ENCODE results near the gene PSMB5. TPM values are rescaled to one million over a fixed set of nuclear protein-coding genes. Genes with fewer than 3 reads are reported as not detected.

Gene PSMB5
- total and polyA plus RNA-seq, 2 of the 13 experiments (the other 11 are each of a cell fraction or from before 2014, with no cell fraction given), result 705 to 871 TPM

DNA sequence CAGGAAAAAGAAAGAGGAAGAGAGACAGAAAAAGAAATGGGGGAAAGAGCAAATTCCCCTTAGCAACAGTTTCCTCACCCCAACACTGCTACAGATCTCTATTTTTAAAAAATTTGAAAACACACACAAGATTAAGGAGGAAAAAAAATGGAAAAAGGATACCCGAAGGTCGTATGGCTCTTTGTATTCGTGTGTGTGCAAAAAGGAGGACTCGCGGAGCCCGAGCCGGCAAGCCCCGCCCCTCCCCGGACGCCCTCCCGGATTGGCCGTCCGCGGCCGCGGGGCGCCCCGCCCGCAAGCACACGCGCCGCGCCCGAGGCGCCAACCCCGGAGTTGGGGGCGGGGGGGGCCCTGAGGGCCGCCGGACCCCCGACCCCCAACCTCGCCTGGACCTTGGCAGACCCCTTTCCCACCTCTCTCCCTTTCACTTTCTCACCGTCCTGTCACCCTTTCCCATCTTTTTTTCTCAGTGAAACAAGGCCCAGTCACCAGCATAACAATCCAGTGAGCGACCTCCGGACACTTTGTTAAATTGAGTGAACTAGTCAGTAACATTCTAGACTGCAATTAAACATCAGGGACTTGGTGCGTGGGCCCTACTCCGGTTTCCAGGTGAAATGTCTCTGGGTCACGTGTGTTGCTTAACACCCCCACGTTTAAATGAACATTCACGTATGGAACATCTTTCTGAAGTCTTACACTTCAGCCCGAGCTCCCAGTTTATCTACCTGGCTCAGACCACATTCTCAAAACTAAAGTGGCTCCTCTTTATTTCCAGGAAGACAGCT is 24.6 kb downstream of the PSMB5 start, which contains the start of gene C14orf93 (continued):
- TF ChIP-seq PRPF4 (IDR thresholded peaks at IDR 0.05; ENCODE audit: low read depth, low read length, poor library complexity, severe bottlenecking) (no peak), ZNF230 (CRISPR knock-in tag; IDR thresholded peaks at IDR 0.05) (0 out of 2 replicates have a peak, but pooled peaks have one; percentile 39), MTF2 (CRISPR knock-in tag; IDR thresholded peaks at IDR 0.05; ENCODE audit: borderline replicate concordance) (0 out of 2 replicates have a peak, but pooled peaks have one; percentile 56), ZNF274 (CRISPR knock-in tag; IDR thresholded peaks at IDR 0.05) (peak; percentile 77), ZSCAN12 (CRISPR knock-in tag; IDR thresholded peaks at IDR 0.05) (0 out of 2 replicates have a peak, but pooled peaks have one; percentile 72), ZNF441 (CRISPR knock-in tag; IDR thresholded peaks at IDR 0.05; ENCODE audit: borderline replicate concordance) (peak; percentile 86; the same call in 1 of the 2 replicates), ZNF263 (CRISPR knock-in tag; IDR thresholded peaks at IDR 0.05) (peak; percentile 56), ZNF605 (CRISPR knock-in tag; IDR thresholded peaks at IDR 0.05) (no peak), ZNF839 (CRISPR knock-in tag; IDR thresholded peaks at IDR 0.05; ENCODE audit: borderline replicate concordance) (peak; percentile 50; the same call in 1 of the 2 replicates), ZNF761 (CRISPR knock-in tag; conservative IDR thresholded peaks at IDR 0.05) (peak; percentile 85; the same call in 1 of the 2 replicates), RELA (CRISPR knock-in tag; IDR thresholded peaks at IDR 0.05) (0 out of 2 replicates have a peak, but pooled peaks have one; percentile 34)
- TF ChIP-seq, protein P1, sequence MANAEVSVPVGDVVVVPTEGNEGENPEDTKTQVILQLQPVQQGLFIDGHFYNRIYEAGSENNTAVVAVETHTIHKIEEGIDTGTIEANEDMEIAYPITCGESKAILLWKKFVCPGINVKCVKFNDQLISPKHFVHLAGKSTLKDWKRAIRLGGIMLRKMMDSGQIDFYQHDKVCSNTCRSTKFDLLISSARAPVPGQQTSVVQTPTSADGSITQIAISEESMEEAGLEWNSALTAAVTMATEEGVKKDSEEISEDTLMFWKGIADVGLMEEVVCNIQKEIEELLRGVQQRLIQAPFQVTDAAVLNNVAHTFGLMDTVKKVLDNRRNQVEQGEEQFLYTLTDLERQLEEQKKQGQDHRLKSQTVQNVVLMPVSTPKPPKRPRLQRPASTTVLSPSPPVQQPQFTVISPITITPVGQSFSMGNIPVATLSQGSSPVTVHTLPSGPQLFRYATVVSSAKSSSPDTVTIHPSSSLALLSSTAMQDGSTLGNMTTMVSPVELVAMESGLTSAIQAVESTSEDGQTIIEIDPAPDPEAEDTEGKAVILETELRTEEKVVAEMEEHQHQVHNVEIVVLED (CRISPR knock-in tag; IDR thresholded peaks at IDR 0.05; ENCODE audit: borderline replicate concordance), result peak; percentile 43; the same call in 1 of the 2 replicates
- TF ChIP-seq, protein P2, sequence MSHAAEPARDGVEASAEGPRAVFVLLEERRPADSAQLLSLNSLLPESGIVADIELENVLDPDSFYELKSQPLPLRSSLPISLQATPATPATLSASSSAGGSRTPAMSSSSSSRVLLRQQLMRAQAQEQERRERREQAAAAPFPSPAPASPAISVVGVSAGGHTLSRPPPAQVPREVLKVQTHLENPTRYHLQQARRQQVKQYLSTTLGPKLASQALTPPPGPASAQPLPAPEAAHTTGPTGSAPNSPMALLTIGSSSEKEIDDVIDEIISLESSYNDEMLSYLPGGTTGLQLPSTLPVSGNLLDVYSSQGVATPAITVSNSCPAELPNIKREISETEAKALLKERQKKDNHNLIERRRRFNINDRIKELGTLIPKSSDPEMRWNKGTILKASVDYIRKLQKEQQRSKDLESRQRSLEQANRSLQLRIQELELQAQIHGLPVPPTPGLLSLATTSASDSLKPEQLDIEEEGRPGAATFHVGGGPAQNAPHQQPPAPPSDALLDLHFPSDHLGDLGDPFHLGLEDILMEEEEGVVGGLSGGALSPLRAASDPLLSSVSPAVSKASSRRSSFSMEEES (CRISPR knock-in tag; IDR thresholded peaks at IDR 0.05), result peak; percentile 66
- TF ChIP-seq, protein P3, sequence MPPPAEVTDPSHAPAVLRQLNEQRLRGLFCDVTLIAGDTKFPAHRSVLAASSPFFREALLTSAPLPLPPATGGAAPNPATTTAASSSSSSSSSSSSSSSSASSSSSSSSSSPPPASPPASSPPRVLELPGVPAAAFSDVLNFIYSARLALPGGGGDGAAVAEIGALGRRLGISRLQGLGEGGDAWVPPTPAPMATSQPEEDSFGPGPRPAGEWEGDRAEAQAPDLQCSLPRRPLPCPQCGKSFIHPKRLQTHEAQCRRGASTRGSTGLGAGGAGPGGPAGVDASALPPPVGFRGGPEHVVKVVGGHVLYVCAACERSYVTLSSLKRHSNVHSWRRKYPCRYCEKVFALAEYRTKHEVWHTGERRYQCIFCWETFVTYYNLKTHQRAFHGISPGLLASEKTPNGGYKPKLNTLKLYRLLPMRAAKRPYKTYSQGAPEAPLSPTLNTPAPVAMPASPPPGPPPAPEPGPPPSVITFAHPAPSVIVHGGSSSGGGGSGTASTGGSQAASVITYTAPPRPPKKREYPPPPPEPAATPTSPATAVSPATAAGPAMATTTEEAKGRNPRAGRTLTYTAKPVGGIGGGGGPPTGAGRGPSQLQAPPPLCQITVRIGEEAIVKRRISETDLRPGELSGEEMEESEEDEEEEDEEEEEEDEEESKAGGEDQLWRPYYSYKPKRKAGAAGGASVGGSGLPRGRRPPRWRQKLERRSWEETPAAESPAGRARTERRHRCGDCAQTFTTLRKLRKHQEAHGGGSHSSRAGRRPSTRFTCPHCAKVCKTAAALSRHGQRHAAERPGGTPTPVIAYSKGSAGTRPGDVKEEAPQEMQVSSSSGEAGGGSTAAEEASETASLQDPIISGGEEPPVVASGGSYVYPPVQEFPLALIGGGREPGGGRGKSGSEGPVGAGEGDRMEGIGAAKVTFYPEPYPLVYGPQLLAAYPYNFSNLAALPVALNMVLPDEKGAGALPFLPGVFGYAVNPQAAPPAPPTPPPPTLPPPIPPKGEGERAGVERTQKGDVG (CRISPR knock-in tag; IDR thresholded peaks at IDR 0.05; ENCODE audit: borderline replicate concordance), result no peak
- TF ChIP-seq, protein P4, sequence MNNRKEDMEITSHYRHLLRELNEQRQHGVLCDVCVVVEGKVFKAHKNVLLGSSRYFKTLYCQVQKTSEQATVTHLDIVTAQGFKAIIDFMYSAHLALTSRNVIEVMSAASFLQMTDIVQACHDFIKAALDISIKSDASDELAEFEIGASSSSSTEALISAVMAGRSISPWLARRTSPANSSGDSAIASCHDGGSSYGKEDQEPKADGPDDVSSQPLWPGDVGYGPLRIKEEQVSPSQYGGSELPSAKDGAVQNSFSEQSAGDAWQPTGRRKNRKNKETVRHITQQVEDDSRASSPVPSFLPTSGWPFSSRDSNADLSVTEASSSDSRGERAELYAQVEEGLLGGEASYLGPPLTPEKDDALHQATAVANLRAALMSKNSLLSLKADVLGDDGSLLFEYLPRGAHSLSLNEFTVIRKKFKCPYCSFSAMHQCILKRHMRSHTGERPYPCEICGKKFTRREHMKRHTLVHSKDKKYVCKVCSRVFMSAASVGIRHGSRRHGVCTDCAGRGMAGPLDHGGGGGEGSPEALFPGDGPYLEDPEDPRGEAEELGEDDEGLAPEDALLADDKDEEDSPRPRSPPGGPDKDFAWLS (CRISPR knock-in tag; IDR thresholded peaks at IDR 0.05; ENCODE audit: borderline replicate concordance), result no peak
- TF ChIP-seq, protein P5, sequence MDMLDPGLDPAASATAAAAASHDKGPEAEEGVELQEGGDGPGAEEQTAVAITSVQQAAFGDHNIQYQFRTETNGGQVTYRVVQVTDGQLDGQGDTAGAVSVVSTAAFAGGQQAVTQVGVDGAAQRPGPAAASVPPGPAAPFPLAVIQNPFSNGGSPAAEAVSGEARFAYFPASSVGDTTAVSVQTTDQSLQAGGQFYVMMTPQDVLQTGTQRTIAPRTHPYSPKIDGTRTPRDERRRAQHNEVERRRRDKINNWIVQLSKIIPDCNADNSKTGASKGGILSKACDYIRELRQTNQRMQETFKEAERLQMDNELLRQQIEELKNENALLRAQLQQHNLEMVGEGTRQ (IDR thresholded peaks at IDR 0.05; ENCODE audit: low read depth, low read length), result peak; percentile 54
- TF ChIP-seq, protein P5 (CRISPR knock-in tag; IDR thresholded peaks at IDR 0.05; ENCODE audit: borderline replicate concordance), result peak; percentile 65; the same call in 1 of the 2 replicates
